Measurements from ENCODE around the gene KLHL17. TPM values are rescaled to one million over a fixed set of nuclear protein-coding genes. Genes with fewer than 3 reads are reported as not detected.

The KLHL17 gene
- polyA plus RNA-seq, 2 of the 4 experiments (the other 2 are of a cell fraction): 5.7 to 21.6 TPM

DNA sequence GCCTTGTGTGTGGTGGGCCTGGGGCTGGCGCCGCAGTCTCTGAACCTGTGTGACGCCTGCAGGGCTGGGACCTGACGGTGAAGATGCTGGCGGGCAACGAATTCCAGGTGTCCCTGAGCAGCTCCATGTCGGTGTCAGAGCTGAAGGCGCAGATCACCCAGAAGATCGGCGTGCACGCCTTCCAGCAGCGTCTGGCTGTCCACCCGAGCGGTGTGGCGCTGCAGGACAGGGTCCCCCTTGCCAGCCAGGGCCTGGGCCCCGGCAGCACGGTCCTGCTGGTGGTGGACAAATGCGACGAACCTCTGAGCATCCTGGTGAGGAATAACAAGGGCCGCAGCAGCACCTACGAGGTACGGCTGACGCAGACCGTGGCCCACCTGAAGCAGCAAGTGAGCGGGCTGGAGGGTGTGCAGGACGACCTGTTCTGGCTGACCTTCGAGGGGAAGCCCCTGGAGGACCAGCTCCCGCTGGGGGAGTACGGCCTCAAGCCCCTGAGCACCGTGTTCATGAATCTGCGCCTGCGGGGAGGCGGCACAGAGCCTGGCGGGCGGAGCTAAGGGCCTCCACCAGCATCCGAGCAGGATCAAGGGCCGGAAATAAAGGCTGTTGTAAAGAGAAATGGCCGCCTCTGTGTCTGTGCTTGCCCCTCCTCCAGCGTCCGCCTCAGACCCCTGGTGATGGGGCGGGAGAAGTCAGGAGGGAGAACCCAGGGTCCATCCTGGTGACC, 53.7 kb downstream of the KLHL17 start:
- H3K27ac ChIP-seq: peak overlapping the region in 1 of 2 experiments; percentile 81; a peak in 4 of 6 replicates
- H3K4me1 ChIP-seq: peaks cover 8% of the 10 kb centered on the region; the same call in 1 of the 3 replicates
- H3K4me2 ChIP-seq: peak overlapping the region; percentile 92
- H3K4me3 ChIP-seq: peak overlapping the region; percentile 60; the same call in 1 of the 3 replicates
- ATAC-seq (peak; percentile 4 to 5; a peak in 2 of 6 replicates), FAIRE-seq (no peak), DNase-seq (ENCODE audit: low read depth in 1 of 2, low spot score in 1 of 2) (no peak)
- ChIA-PET CTCF (interaction anchor here (1.2 to 10.5 kb wide), 7 partner anchors 10 to 50 kb away, joined by 3 to 92 read pairs (median 27); no protein-coding TSS in a partner anchor), POLR2A (interaction anchor here (1.0 kb wide), 1 partner anchor 11 kb away, joined by 3 read pairs; no protein-coding TSS in a partner anchor)
- H3K9me3 ChIP-seq: no peaks in the 10 kb centered on the region
- no peak for TF ChIP-seq ESRRA (IDR thresholded peaks at IDR 0.05; ENCODE audit: borderline replicate concordance, low read length)
- no peak for TF ChIP-seq HDAC2 (IDR thresholded peaks at IDR 0.05)
- TF ChIP-seq, protein P1, sequence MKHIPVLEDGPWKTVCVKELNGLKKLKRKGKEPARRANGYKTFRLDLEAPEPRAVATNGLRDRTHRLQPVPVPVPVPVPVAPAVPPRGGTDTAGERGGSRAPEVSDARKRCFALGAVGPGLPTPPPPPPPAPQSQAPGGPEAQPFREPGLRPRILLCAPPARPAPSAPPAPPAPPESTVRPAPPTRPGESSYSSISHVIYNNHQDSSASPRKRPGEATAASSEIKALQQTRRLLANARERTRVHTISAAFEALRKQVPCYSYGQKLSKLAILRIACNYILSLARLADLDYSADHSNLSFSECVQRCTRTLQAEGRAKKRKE (CRISPR knock-in tag; IDR thresholded peaks at IDR 0.05; ENCODE audit: low read depth): no peak
- TF ChIP-seq RARB (CRISPR knock-in tag; IDR thresholded peaks at IDR 0.05): no peak
- no peak for TF ChIP-seq GATA3 (IDR thresholded peaks at IDR 0.05; ENCODE audit: borderline replicate concordance)
- no peak for TF ChIP-seq NR3C1 (IDR thresholded peaks at IDR 0.05)
- TF ChIP-seq MAZ (IDR thresholded peaks at IDR 0.05; ENCODE audit: borderline replicate concordance, low read depth, low read length): no peak
- TF ChIP-seq NFE2L2 (conservative IDR thresholded peaks at IDR 0.05; ENCODE audit: low read length): no peak
- TF ChIP-seq JUNB (IDR thresholded peaks at IDR 0.05): no peak
- no peak for TF ChIP-seq SREBF2 (IDR thresholded peaks at IDR 0.05)
- TF ChIP-seq CHD2 (IDR thresholded peaks at IDR 0.05; ENCODE audit: low read length, partially characterized antibody): no peak
- TF ChIP-seq FOSL2 (IDR thresholded peaks at IDR 0.05): no peak
- TF ChIP-seq FOSL2 (CRISPR knock-in tag; IDR thresholded peaks at IDR 0.05): no peak
- WGBS (ENCODE audit: missing lambda C conversion rate): 90% methylated on average over 26 of the region's 41 CpGs

DNA sequence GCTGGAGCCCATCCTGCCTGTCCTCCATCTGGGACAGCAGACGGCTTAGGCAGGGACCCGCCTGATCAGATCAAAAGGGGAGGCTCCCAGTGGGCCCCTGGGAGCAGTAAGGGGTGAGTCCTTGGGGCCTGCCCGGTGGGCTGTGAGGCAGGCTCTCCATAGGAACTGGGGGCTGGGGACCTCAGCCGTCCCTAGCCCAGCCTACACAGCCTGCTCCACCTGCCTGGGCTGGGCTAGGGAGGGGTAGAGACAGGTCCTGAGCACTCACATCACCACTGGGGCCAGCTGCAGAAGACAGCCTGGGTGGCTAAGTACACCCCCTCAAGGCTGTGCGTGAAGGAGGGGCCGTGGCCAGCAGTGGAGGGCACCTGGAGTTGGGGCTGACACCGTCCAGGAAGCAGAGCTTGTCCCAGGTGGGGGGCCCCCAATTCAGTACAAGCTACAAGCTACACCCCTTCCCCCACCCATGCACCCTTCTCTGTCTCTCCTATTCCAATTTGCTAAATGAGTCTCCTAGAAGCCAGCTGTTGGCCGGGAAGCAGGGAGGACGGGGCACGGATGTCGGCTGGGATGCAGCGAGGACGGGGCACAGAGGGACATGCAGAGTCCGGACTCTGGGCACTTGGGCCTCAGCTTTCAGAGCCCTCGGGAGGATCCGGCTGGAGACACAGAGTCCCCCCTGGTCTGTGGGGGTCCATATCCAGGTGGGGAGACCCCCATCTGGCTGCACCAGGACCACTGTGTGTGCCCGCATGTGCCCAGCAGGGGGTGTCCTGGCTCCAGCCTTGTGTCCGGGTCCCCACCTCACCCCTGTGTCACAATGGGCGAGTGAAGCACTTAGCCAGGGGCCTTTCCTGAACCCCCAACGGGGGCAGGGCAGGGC, 54.7 kb downstream of the KLHL17 start:
- H3K27ac ChIP-seq: no peak overlapping the region
- ChIA-PET POLR2A (no interaction called here), CTCF (interaction anchor here (0.7 to 10.5 kb wide), 12 partner anchors 8 to 58 kb away, joined by 3 to 92 read pairs (median 9); no protein-coding TSS in a partner anchor)
- no peak overlapping the region for H3K4me3 ChIP-seq
- no peaks in the 10 kb centered on the region for H3K9me3 ChIP-seq
- DNase-seq (ENCODE audit: low read depth in 1 of 2, low spot score in 1 of 2) (no peak), ATAC-seq (peak in 1 of 2 experiments; percentile 43; a peak in 3 of 6 replicates), FAIRE-seq (no peak)
- whole genome bisulfite sequencing (ENCODE audit: missing lambda C conversion rate): 83% methylated on average over 14 of the region's 20 CpGs
- no peak overlapping the region for H3K4me2 ChIP-seq
- H3K4me1 ChIP-seq: peaks cover 9% of the 10 kb centered on the region; the same call in 1 of the 3 replicates
- TF ChIP-seq SMC3 (IDR thresholded peaks at IDR 0.05) (peak; percentile 46; the same call in 2 of the 3 replicates), PHF8 (IDR thresholded peaks at IDR 0.05; ENCODE audit: borderline replicate concordance, low read depth) (no peak), KDM1A (IDR thresholded peaks at IDR 0.05; ENCODE audit: low read depth) (no peak), RAD21 (conservative IDR thresholded peaks at IDR 0.05 in 1 of 2, IDR thresholded peaks at IDR 0.05 in 1 of 2) (peak; percentile 62 to 67)
- TF ChIP-seq, protein P2, sequence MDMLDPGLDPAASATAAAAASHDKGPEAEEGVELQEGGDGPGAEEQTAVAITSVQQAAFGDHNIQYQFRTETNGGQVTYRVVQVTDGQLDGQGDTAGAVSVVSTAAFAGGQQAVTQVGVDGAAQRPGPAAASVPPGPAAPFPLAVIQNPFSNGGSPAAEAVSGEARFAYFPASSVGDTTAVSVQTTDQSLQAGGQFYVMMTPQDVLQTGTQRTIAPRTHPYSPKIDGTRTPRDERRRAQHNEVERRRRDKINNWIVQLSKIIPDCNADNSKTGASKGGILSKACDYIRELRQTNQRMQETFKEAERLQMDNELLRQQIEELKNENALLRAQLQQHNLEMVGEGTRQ (IDR thresholded peaks at IDR 0.05): no peak
- TF ChIP-seq, protein P3, sequence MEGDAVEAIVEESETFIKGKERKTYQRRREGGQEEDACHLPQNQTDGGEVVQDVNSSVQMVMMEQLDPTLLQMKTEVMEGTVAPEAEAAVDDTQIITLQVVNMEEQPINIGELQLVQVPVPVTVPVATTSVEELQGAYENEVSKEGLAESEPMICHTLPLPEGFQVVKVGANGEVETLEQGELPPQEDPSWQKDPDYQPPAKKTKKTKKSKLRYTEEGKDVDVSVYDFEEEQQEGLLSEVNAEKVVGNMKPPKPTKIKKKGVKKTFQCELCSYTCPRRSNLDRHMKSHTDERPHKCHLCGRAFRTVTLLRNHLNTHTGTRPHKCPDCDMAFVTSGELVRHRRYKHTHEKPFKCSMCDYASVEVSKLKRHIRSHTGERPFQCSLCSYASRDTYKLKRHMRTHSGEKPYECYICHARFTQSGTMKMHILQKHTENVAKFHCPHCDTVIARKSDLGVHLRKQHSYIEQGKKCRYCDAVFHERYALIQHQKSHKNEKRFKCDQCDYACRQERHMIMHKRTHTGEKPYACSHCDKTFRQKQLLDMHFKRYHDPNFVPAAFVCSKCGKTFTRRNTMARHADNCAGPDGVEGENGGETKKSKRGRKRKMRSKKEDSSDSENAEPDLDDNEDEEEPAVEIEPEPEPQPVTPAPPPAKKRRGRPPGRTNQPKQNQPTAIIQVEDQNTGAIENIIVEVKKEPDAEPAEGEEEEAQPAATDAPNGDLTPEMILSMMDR (IDR thresholded peaks at IDR 0.05): peak; percentile 39; the same call in 2 of the 3 replicates

Small RNAs within 50 kb of the gene (small RNA-seq; reads per million reads assigned to genes)
- gene AL645608.3 (0 reads per million in 6 experiments), gene AL645608.4 (0 reads per million in 6 experiments)

Other genes starting within 250 kb of the KLHL17 start
- 13.3 and 22.4 TPM in 2 replicates for gene SAMD11, start 36.7 kb upstream of the KLHL17 start, polyA plus RNA-seq (2011; rRNA removed)
- 32.9 to 52.8 TPM (median 46.2 TPM) in 3 replicates for gene SAMD11, start 36.7 kb upstream of the KLHL17 start, polyA plus RNA-seq (2017; fragmentation: RNase III; extraction: RNeasy Plus Mini Kit Qiagen cat#74134 plus additional on column Dnase treatment)
- 41.0 and 48.4 TPM in 2 replicates for gene NOC2L, start 1.3 kb upstream of the KLHL17 start, polyA plus RNA-seq (2011; rRNA removed)
- 68.1 to 81.6 TPM (median 73.5 TPM) in 3 replicates for gene NOC2L, start 1.3 kb upstream of the KLHL17 start, polyA plus RNA-seq (2017; fragmentation: RNase III; extraction: RNeasy Plus Mini Kit Qiagen cat#74134 plus additional on column Dnase treatment)
- gene PLEKHN1, start 5.9 kb downstream of the KLHL17 start, polyA plus RNA-seq (2011; rRNA removed): 0.61 and 0.75 TPM in 2 replicates
- 3.2 to 3.6 TPM (median 3.4 TPM) in 3 replicates for gene PLEKHN1, start 5.9 kb downstream of the KLHL17 start, polyA plus RNA-seq (2017; fragmentation: RNase III; extraction: RNeasy Plus Mini Kit Qiagen cat#74134 plus additional on column Dnase treatment)
- not detected in 2 replicates for gene PERM1, start 21.5 kb downstream of the KLHL17 start, polyA plus RNA-seq (2011; rRNA removed)
- 0.12 to 0.33 TPM (median 0.30 TPM) in 3 replicates for gene PERM1, start 21.5 kb downstream of the KLHL17 start, polyA plus RNA-seq (2017; fragmentation: RNase III; extraction: RNeasy Plus Mini Kit Qiagen cat#74134 plus additional on column Dnase treatment)
- gene HES4, start 39.5 kb downstream of the KLHL17 start, polyA plus RNA-seq (2011; rRNA removed): 4.2 and 5.9 TPM in 2 replicates
- 8.4 to 9.6 TPM (median 8.8 TPM) in 3 replicates for gene HES4, start 39.5 kb downstream of the KLHL17 start, polyA plus RNA-seq (2017; fragmentation: RNase III; extraction: RNeasy Plus Mini Kit Qiagen cat#74134 plus additional on column Dnase treatment)
- 4.3 and 4.6 TPM in 2 replicates for gene ISG15, start 52.9 kb downstream of the KLHL17 start, polyA plus RNA-seq (2011; rRNA removed)
- gene ISG15, start 52.9 kb downstream of the KLHL17 start, polyA plus RNA-seq (2017; fragmentation: RNase III; extraction: RNeasy Plus Mini Kit Qiagen cat#74134 plus additional on column Dnase treatment): 11.2 to 17.6 TPM (median 11.2 TPM) in 3 replicates
- 23.9 and 34.9 TPM in 2 replicates for gene AGRN, start 59.5 kb downstream of the KLHL17 start, polyA plus RNA-seq (2011; rRNA removed)
- gene AGRN, start 59.5 kb downstream of the KLHL17 start, polyA plus RNA-seq (2017; fragmentation: RNase III; extraction: RNeasy Plus Mini Kit Qiagen cat#74134 plus additional on column Dnase treatment): 88.0 to 95.3 TPM (median 90.9 TPM) in 3 replicates
- gene RNF223, start 113.7 kb downstream of the KLHL17 start, polyA plus RNA-seq (2011; rRNA removed): not detected in 2 replicates
- gene RNF223, start 113.7 kb downstream of the KLHL17 start, polyA plus RNA-seq (2017; fragmentation: RNase III; extraction: RNeasy Plus Mini Kit Qiagen cat#74134 plus additional on column Dnase treatment): 0.08 TPM in 1 of 3 replicates, not detected in the others
- gene C1orf159, start 155.5 kb downstream of the KLHL17 start, polyA plus RNA-seq (2011; rRNA removed): 3.2 and 4.0 TPM in 2 replicates
- 8.8 to 10.4 TPM (median 10.2 TPM) in 3 replicates for gene C1orf159, start 155.5 kb downstream of the KLHL17 start, polyA plus RNA-seq (2017; fragmentation: RNase III; extraction: RNeasy Plus Mini Kit Qiagen cat#74134 plus additional on column Dnase treatment)
- not detected in 2 replicates for gene TTLL10, start 213.3 kb downstream of the KLHL17 start, polyA plus RNA-seq (2011; rRNA removed)
- gene TTLL10, start 213.3 kb downstream of the KLHL17 start, polyA plus RNA-seq (2017; fragmentation: RNase III; extraction: RNeasy Plus Mini Kit Qiagen cat#74134 plus additional on column Dnase treatment): not detected in 3 replicates
- gene TNFRSF18, start 246.0 kb downstream of the KLHL17 start, polyA plus RNA-seq (2011; rRNA removed): not detected in 2 replicates
- gene TNFRSF18, start 246.0 kb downstream of the KLHL17 start, polyA plus RNA-seq (2017; fragmentation: RNase III; extraction: RNeasy Plus Mini Kit Qiagen cat#74134 plus additional on column Dnase treatment): not detected in 3 replicates